ENCODE results near the gene PMIS2. TPM values are rescaled to one million over a fixed set of nuclear protein-coding genes. Genes with fewer than 3 reads are reported as not detected.

Gene PMIS2
- total and polyA plus RNA-seq, 11 donors = not detected

DNA sequence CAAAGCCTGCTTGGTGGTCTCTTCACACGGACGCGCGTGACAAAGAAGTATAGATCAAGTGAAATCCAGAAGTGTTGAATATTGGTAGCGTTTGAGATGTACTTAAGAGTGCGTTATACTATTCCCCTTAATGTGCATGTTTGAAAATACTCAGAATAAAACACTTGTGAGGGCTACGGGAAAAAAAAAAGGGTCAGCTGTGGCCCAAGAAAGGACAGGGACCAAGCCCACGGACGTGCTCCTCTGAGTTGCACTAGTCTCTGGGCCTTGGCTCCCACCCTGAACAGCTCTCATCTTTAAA, 42.2 kb downstream of the PMIS2 start:
- TF ChIP-seq POLR2A (IDR thresholded peaks at IDR 0.05) = no peak
- TF ChIP-seq, protein P1, sequence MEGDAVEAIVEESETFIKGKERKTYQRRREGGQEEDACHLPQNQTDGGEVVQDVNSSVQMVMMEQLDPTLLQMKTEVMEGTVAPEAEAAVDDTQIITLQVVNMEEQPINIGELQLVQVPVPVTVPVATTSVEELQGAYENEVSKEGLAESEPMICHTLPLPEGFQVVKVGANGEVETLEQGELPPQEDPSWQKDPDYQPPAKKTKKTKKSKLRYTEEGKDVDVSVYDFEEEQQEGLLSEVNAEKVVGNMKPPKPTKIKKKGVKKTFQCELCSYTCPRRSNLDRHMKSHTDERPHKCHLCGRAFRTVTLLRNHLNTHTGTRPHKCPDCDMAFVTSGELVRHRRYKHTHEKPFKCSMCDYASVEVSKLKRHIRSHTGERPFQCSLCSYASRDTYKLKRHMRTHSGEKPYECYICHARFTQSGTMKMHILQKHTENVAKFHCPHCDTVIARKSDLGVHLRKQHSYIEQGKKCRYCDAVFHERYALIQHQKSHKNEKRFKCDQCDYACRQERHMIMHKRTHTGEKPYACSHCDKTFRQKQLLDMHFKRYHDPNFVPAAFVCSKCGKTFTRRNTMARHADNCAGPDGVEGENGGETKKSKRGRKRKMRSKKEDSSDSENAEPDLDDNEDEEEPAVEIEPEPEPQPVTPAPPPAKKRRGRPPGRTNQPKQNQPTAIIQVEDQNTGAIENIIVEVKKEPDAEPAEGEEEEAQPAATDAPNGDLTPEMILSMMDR (IDR thresholded peaks at IDR 0.05) = no peak
- no peaks in the 10 kb centered on the region for H3K9me3 ChIP-seq
- intact Hi-C loops (cut with DNase I) = loop anchor here in 2 of 10 donors (1.0 kb wide), 1 partner anchor 16 kb away; the partner anchor contains the start of gene HAUS5 (in 2 of the 2)
- peaks cover 0 to 34% (median 31%) of the 10 kb centered on the region in 9 donors for H3K36me3 ChIP-seq
- no peaks in the 10 kb centered on the region for H3K27me3 ChIP-seq
- WGBS, 4 donors = 6 to 15% (median 7%) methylated on average over 9 of the region's 9 CpGs
- no peak for ATAC-seq
- H3K4me3 ChIP-seq = peak overlapping the region; percentile 50 to 100 (median 95)
- H3K27ac ChIP-seq = peak overlapping the region; percentile 75 to 96 (median 92)
- DNase-seq = no peak
- H3K4me1 ChIP-seq = peaks cover 4 to 25% (median 14%) of the 10 kb centered on the region in 12 donors

DNA sequence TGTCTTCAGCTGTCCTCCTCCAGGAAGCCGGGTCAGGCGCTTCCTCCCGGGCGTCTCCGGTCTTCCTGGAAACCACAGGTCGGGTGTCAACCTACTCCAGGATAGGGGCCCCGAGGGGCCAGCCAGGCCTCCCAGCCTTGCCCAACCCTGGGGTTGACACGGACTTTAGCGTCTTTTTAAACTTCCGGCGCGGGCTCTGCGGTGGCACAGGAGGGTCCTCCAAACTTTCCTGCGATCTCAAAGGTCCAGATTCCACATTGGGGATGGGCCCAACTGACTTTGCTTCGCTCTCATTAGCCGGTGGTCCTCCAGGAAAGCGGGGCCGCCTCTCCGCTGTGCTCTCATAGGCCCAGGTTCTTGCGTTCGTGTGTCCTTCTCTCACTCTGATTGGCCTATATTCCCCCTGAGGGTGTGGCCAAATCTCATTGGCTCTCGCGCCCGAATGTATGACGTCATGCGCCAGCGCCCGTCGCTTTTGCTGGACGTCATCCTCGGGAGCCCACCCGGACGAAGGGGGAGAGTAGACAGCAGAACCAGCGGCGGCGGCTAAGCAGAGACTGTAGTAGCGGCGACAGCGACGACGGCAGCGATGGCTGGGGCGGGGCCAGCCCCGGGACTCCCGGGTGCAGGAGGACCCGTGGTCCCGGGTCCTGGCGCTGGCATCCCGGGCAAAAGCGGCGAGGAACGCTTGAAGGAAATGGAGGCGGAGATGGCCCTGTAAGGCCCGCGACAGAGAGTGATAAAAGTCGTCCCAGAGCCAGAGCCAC, 42.8 kb downstream of the PMIS2 start, which contains the start of gene RBM42:
Gene RBM42, plus strand, starts transcription at position 472 of the 767 bp plus-strand sequence. Its CDS starts 118 bp downstream, at position 590.
- peak within 1 kb of the TSS; percentile 75 to 100 (median 95) for H3K4me3 ChIP-seq
- no peaks in the 10 kb centered on the region for H3K9me3 ChIP-seq
- ATAC-seq (peak; percentile 100), DNase-seq (peak; percentile 97 to 98 (median 97))
- 0% methylated on average over 33 to 56 of the region's 56 CpGs for WGBS, 4 donors
- H3K27ac ChIP-seq = peak within 1 kb of the TSS; percentile 75 to 96 (median 92)
- TF ChIP-seq, protein P1 (IDR thresholded peaks at IDR 0.05) = no peak
- TF ChIP-seq POLR2A (IDR thresholded peaks at IDR 0.05) = peak in 1 of 2 donors; percentile 79
- intact Hi-C loops (cut with DNase I) = loop anchor here in 2 of 10 donors (1.0 kb wide), 1 partner anchor 16 kb away; the partner anchor contains the start of gene HAUS5 (in 2 of the 2)
- H3K36me3 ChIP-seq = peaks cover 0 to 40% (median 36%) of the 10 kb centered on the region in 9 donors
- no peaks in the 10 kb centered on the region for H3K27me3 ChIP-seq
- H3K4me1 ChIP-seq = peaks cover 4 to 25% (median 14%) of the 10 kb centered on the region in 12 donors

DNA sequence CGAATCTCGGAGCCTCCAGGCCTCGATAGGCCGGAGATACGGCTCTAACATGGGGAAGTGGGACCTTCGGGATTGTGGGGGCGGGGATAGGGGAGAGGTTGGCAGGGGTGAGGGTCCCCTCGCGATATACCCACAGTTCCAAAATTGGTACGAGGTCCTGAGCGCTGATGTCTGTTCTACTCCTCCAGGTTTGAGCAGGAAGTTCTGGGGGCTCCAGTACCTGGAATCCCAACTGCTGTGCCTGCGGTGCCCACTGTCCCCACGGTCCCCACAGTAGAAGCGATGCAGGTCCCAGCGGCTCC, 43.3 kb downstream of the PMIS2 start:
- ATAC-seq = no peak
- 2 to 14% (median 5%) methylated on average over 10 to 15 of the region's 15 CpGs for WGBS, 4 donors

More for the DNA sequence above, 43.3 kb downstream of the PMIS2 start:
- Histone ChIP-seq H3K27me3 (no peaks in the 10 kb centered on the region), H3K36me3 (peaks cover 0 to 45% (median 41%) of the 10 kb centered on the region in 9 donors), H3K27ac (peak overlapping the region in 11 of 12 donors; percentile 83 to 96 (median 92)), H3K9me3 (no peaks in the 10 kb centered on the region), H3K4me3 (peak overlapping the region; percentile 75 to 100 (median 95)), H3K4me1 (peaks cover 4 to 25% (median 14%) of the 10 kb centered on the region in 12 donors)
- intact Hi-C loops (cut with DNase I) = no loop called here
- no peak for TF ChIP-seq POLR2A (IDR thresholded peaks at IDR 0.05)
- TF ChIP-seq, protein P1 (IDR thresholded peaks at IDR 0.05) = no peak
- no peak for DNase-seq
